COLO829 (cell line): Measurements from ENCODE around the gene CACNA2D3.
"Not testable (repeated sequence)": the region's sequence is repeated elsewhere in the genome, so short reads cannot be mapped to it uniquely, and the experiment has no call there.

ENCODE experiments used
- DNase-seq: peaks from one replicate; pipeline ENCODE4 v3.0.0; 2012; ENCODE audit warnings: low spot score

CACNA2D3 gene

GRCh38 chr3:55085231-55085630, 962.9 kb downstream of the CACNA2D3 start:
- DNase-seq = no peak

- no peak for DNase-seq
These were observed 966.9 kb downstream of the CACNA2D3 start for GRCh38 chr3:55089211-55089610.

- no peak for DNase-seq
These were observed 967.9 kb downstream of the CACNA2D3 start for GRCh38 chr3:55090291-55090690.

- no peak for DNase-seq
These were observed 968.4 kb downstream of the CACNA2D3 start for GRCh38 chr3:55090746-55091145.

- DNase-seq = no peak
These were observed 969.3 kb downstream of the CACNA2D3 start for GRCh38 chr3:55091381-55092225.

GRCh38 chr3:55094676-55095075, 972.3 kb downstream of the CACNA2D3 start:
- no peak for DNase-seq

GRCh38 chr3:55097441-55097840, 975.1 kb downstream of the CACNA2D3 start:
- no peak for DNase-seq

- no peak for DNase-seq
These were observed 983.3 kb downstream of the CACNA2D3 start for GRCh38 chr3:55105647-55106046.

- no peak for DNase-seq
These were observed 984.8 kb downstream of the CACNA2D3 start for GRCh38 chr3:55107187-55107586.

GRCh38 chr3:55111906-55112305, 989.6 kb downstream of the CACNA2D3 start:
- not testable (repeated sequence) for DNase-seq

- no peak for DNase-seq
These were observed 996.1 kb downstream of the CACNA2D3 start for GRCh38 chr3:55118451-55118850.

- no peak for DNase-seq
These were observed 996.9 kb downstream of the CACNA2D3 start for GRCh38 chr3:55119268-55119667.

GRCh38 chr3:55122312-55122711, 1000.0 kb downstream of the CACNA2D3 start:
- no peak for DNase-seq
